ENCODE data around the gene DCANP1.

The DCANP1 gene

GRCh38 chr5:135456238-135457099 lies 9.3 kb upstream of the DCANP1 start:
- DNase-seq = no peak

GRCh38 chr5:135455876-135456237 lies 8.7 kb upstream of the DCANP1 start:
- no peak for DNase-seq

- DNase-seq = no peak
Observed at GRCh38 chr5:135454946-135455345, 7.8 kb upstream of the DCANP1 start.

GRCh38 chr5:135453613-135454012 lies 6.5 kb upstream of the DCANP1 start:
- no peak for DNase-seq

GRCh38 chr5:135452321-135453030 lies 5.3 kb upstream of the DCANP1 start, which contains the start of gene TIFAB:
TIFAB (minus strand) TSS chr5:135452351; CDS start chr5:135449939, 2,412 bp downstream.
- DNase-seq = no peak

GRCh38 chr5:135451581-135452320 lies 4.6 kb upstream of the DCANP1 start:
- DNase-seq = no peak

GRCh38 chr5:135450952-135451351 lies 3.8 kb upstream of the DCANP1 start:
- no peak for DNase-seq

- no peak for DNase-seq
Observed at GRCh38 chr5:135450336-135450735, 3.2 kb upstream of the DCANP1 start.

GRCh38 chr5:135449644-135450043 lies 2.5 kb upstream of the DCANP1 start:
- DNase-seq = no peak

GRCh38 chr5:135448791-135449507 lies 1.8 kb upstream of the DCANP1 start:
- no peak for DNase-seq

- no peak for DNase-seq
Observed at GRCh38 chr5:135448071-135448739, 1.1 kb upstream of the DCANP1 start.

- no peak for DNase-seq
Observed at GRCh38 chr5:135446615-135447014, 533 bp downstream of the DCANP1 start.

- DNase-seq = no peak
Observed at GRCh38 chr5:135446206-135446605, 942 bp downstream of the DCANP1 start.

GRCh38 chr5:135445306-135445985 lies 1.7 kb downstream of the DCANP1 start:
- no peak for DNase-seq

- DNase-seq = no peak
Observed at GRCh38 chr5:135444881-135445280, 2.3 kb downstream of the DCANP1 start.

GRCh38 chr5:135444360-135444759 lies 2.8 kb downstream of the DCANP1 start:
- DNase-seq = no peak

- peak; percentile 11 for DNase-seq
Observed at GRCh38 chr5:135443161-135443960, 3.8 kb downstream of the DCANP1 start.

- no peak for DNase-seq
Observed at GRCh38 chr5:135442431-135443160, 4.6 kb downstream of the DCANP1 start.

GRCh38 chr5:135441919-135442318 lies 5.2 kb downstream of the DCANP1 start:
- DNase-seq = no peak

- DNase-seq = no peak
Observed at GRCh38 chr5:135441350-135441831, 5.8 kb downstream of the DCANP1 start.

Data from NCI-H1092 treated with DMSO at 0.1 percent for 48 hours (cell line).